Activated CD8-positive, alpha-beta memory T cell treated with anti-CD3 and anti-CD28 coated beads for 4 hours (primary cell): ENCODE data around the gene UNC5CL.

Experiments used
- DNase-seq, 2 donors: peaks; one replicate each; pipeline ENCODE4 v3.0.0-alpha.2; 2020; ENCODE audit warnings: low read depth in 2 of 2

The UNC5CL gene

DNA sequence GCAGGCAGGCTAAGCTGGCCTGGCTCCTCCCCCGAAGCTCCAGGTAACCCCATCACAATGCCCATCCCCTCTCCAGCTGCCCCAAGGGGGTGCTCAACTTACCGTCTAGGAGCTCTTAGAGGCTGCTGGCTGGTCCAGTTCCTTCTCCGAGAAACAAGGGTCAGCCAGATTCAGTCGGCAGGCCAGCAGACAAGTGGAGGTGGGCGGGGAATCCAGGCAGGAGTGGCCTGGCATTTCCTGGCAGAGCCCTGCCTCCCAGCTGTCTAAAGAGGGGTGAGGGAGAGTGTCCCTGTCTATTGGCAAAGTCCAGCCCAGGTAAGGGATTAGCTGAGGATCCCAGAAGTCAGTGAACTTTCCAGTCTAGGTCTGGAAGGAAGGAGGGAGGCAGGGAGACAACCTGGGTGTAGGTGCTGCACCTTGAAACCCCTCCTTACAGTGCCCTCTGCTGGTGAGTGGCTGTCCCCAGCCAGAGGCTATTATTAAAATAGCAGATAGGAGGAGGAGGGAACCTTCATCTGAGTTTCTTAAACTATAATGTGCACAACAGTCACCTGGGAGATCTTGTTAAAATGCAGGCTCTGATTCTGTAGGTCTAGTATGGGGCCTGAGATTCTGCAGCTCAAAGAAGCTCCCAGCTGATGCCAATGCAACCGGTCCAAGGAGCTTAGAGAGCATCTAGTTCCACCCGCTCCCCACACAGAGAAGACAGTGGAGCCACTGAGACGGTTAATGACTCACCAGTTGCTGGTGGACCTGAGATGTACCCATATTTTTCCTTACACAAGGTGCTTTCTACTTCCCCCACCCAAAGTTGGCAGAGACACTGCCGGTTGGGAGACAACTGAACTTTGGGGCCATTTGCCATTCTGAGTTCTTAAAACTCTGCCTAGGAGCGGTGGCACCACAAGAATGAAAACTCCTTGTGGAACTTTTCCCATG lies at the start of gene UNC5CL:
Gene UNC5CL, minus strand, starts transcription at position 162 of the 939 bp plus-strand sequence. CDS start 4,147 bp downstream, outside the sequence.
- DNase-seq, result peak in 1 of 2 donors; percentile 18

DNA sequence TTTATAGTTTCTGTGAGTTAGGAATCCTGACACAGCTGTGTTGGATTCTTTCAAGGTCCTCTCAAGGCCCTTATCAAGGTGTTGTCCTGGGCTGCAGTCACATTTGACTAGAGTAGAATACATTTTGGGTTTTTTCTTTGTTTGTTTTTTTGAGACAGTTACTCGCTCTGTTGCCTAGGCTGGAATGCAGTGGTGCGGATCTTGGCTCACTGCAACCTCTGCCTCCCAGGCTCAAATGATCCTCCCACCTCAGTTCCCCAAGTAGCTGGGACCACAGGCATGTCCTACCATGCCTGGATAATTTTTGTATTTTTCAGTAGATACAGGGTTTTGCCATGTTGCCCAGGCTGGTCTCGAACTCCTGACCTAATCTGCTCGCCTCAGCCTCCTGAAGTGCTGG lies 49.4 kb upstream of the UNC5CL start:
- no peak for DNase-seq

DNA sequence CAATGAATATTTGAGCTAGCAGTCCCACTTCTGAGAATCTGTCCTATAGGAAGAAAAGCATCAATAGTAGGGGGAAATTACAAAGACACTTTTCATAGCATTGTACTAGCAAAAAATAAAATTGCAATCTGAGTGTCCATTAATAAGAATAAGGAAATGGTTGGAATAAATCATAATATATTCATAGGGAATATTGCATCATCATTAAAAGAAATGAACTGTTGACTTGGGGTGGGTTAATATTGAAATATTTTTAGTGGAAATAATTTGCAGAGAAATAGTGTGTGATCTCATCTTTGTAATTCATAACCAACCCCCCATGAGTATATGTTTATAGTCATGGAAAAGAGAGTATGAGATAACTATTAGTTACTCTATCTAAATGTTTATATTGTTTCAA lies 46.2 kb upstream of the UNC5CL start:
- DNase-seq, result no peak

GRCh38 chr6:41083072-41083471 lies 44.1 kb upstream of the UNC5CL start:
- DNase-seq, result no peak

DNA sequence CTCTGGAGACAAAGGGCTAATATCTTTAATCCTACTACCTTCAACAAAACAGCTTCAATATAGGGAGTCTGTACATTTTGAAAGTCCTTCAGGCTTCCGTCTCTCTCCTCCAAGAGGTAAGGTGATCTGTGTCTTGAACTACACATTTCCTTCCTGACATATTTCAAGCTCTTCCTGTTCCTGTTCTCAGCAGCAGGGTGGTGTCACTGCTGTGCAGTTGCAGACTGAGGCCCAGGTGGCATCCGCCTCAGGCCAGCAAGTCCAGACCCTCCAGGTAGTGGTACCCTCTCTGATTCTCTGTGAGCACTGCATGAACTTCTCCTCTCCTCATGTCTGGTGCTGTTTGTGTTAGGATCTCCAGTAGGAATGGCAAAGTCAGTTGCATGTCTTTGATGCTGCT lies 41.6 kb upstream of the UNC5CL start:
- no peak for DNase-seq

DNA sequence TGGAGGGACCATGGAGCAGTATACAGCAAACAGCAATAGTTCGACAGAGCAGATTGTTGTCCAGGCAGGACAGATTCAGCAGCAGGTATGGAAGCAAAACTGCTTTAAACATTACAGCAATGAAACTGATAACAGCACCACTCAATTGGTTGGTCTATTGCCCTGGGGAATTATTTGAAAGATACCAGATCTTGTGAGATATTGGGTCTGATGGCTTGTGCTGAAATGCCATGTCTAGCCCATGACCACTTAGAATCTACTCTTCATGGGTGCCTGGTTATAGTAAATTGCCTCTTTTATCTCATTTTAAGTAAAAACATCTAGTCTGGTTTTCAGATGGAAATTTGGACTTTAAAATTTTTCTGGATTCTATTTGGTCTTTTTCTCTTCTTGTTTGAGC lies 40.1 kb upstream of the UNC5CL start:
- no peak for DNase-seq

DNA sequence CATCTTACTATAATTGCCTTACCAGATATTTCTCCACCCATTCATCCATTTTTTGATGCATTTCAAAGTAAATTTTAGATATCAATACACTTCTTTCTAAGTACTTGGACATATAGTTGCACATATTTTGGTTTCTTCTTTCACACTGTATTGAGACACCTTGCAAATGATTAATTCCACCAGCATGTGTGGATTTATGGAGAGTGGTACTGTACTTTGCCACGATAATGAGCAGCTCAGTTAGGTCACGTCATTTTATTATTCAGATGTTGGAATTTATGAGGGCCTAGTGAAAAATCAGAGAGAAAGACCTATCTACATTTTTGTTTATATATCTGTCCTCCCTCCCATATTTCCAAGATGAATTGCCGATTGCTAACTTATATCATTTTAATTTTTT lies 39.1 kb upstream of the UNC5CL start:
- DNase-seq, result no peak

DNA sequence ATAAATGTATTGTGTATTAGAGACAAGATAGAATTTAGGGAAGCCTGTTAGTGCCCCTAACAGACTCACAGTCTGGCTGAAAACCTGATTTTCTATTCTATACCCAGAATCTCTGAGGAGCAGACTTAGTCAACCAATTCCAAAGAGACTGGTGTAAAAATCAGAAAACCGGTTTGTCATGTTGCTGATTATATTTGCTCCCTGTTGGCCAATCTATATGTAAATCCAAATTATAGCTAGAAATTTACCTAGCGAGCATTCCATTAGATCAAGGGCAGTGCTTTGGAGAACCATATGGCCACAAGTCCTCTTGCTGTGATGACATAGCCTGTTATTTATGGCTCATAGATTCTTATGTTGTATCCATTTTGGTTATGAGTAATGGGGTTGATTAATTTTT lies 38.5 kb upstream of the UNC5CL start:
- no peak for DNase-seq

DNA sequence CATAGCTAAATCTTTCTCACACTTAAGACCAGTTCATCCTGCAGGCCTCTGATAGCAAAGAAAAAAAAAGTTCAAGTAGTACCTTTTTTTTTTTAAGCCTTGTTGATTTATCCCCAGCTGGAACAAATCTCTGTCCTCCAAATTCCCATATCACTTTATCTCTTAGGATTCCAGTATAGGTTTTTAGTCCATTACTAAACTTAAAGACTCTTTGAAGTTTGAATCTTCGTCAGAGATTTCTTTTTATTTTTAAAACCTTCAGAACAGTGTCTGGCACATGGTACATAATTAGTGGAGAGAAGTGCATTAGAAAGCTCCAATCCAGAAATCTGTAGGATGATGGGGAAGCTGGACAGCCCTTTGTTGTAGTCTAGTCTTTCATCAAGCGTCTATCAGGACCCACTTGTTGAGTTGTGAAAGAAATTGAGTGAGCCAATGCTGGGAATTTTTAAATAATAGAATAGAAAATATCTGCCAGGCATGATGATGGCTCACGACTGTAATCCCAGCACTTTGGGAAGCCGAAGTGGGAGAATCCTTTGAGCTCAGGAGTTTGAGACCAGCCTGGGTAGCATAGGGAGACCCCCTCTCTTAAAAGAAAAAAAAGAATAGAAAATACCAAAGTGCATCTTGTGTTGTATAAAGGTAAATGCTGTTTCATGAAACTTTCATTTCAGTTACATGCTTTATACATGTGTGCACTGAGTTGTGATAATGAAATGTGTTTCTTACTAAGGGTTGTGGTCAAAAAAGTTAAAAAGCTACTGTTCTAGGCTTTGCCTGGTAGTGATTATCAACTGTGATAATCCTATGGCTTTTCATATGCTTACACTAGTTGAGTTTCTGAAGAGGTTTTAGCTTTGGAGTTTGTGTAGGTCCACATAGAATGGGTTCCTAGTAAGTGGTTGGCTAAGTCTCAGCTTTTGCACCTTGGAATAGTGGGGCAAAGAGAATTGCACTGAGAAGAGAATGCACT lies 36.9 kb upstream of the UNC5CL start:
- DNase-seq, result no peak

DNA sequence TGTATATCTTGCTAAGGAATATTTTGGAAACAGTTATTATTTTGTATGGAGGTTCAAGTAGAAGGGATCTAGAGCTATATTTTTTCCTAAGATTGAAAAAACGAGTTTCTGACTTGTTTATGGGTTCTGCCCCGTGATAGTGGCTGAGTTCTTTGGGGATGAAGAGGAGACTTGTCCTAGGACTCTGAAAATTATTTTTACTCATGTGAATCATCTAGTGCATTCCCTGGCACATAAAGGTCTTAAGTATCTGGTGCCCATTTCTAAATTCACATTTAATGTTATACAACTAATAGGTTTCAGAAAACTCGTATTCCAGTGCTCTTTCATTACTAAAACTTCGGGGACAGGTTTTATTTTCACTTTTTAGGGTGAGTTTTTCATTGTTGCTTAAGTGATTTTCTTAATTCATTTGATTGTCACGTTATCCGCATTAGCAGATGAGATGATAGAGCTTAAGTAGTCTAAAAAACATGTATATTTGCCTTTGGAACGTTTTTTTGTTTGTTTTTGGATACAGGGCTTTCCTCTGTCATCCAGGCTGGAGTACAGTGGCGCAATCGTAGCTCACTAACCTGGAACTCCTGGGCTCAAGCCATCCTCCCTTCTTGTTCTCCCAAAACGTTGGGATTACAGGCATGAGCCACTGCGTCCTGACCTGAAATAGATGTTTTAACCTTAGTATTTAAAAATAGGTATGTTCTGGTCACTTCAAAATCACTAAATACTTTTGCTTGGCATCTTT lies 35.8 kb upstream of the UNC5CL start:
- DNase-seq, result no peak

GRCh38 chr6:41073968-41074691 lies 35.1 kb upstream of the UNC5CL start:
- no peak for DNase-seq

- peak; percentile 58 to 68 for DNase-seq
Observed at GRCh38 chr6:41073203-41073967, 34.4 kb upstream of the UNC5CL start.

GRCh38 chr6:41072836-41073202 lies 33.8 kb upstream of the UNC5CL start, which contains the start of gene NFYA:
Gene NFYA (plus strand): TSS chr6:41072974. CDS start chr6:41079090, 6,116 bp downstream.
- peak in 1 of 2 donors; percentile 100 for DNase-seq

DNA sequence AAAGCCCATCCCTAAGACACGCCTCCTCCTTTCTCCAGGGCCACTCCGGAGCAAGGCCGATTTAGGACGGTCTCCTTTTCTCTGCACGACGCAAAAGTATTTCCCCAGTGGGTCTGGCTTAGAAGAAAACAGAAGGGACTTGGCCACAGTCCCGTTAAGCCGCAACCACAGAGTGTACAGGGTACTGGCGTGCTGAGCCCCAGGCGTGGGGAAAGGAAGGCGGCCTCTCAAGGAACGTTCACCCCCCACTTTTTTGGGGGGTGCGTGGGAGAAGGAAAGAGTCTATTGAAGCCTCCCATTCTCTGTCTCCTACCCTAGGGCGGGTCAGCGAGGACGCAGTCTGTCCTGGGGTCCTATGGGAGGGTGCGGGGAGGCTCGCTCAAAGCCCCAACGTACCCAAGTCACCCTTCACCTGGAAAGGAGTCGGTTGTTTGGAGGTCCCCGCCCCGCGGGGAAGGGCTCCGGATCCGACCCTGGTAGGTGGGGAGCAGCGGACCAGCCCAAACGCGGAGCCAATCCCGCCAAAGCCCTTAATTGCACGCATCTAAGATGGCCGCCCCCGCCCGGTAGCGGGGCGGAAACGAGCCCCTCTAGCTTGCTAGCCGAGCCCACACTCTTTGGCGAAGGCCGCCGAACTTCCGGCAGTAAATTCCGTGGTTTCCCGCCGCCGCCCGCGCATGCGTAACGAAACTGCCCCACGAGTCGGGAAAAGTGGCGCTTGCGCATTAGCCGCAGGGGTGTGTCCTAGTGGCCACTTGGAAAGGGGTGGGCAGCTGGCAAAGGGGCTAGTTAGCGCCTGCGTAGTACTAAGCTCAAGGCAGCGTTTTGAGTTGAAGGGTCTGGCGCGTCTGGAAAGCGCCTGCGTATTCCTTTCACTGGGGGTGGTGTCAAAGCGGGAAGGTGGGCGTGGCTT lies 33.2 kb upstream of the UNC5CL start, which contains the start of gene OARD1:
Gene OARD1, minus strand, starts transcription at position 434 of the 913 bp plus-strand sequence. CDS start 722 bp downstream, outside the sequence.
- DNase-seq, result peak; percentile 99 to 100

- no peak for DNase-seq
Observed at GRCh38 chr6:41071501-41071922, 32.5 kb upstream of the UNC5CL start.

- DNase-seq, result peak; percentile 34 to 35
Observed at GRCh38 chr6:41066867-41067304, 27.9 kb upstream of the UNC5CL start.

- no peak for DNase-seq
Observed at GRCh38 chr6:41065550-41066026, 26.6 kb upstream of the UNC5CL start.

DNA sequence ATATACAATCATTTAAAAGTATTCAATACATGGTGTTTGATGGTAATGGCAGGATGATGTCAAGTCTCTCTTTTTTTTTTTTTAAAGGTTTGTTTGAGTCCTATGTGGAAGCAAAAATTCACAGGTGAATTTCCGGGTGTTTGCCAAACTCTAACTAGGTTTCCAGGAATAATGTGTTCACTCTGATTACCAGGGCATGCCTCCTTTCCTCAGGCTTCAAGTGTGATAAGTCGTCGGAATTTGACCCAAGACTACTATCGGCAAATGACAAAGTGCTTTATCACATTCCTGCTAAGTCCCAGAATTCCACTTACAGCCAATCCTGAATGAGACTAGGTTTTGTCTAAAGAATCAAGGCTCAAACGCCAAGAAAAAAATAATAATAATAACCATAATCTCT lies 25.8 kb upstream of the UNC5CL start:
- DNase-seq, result no peak

GRCh38 chr6:41063884-41064285 lies 24.9 kb upstream of the UNC5CL start:
- no peak for DNase-seq
